ENCODE results near the gene NCAM1. TPM values are rescaled to one million over a fixed set of nuclear protein-coding genes. Genes with fewer than 3 reads are reported as not detected.

NCAM1 gene
- total RNA-seq, 4 donors from 2014 or later, result 1.8 to 42.9 (median 10.5) TPM

- H3K4me1 ChIP-seq, result no peaks in the 10 kb centered on the region
- no peak for DNase-seq
- no peaks in the 10 kb centered on the region for H3K27me3 ChIP-seq
- peak overlapping the region; percentile 15 to 63 (median 17) for H3K27ac ChIP-seq
- TF ChIP-seq POLR2A (IDR thresholded peaks at IDR 0.05) (no peak), CTCF (IDR thresholded peaks at IDR 0.05) (no peak)
- no peaks in the 10 kb centered on the region for H3K9me3 ChIP-seq
- no peaks in the 10 kb centered on the region for H3K36me3 ChIP-seq
- H3K4me3 ChIP-seq, result peak overlapping the region in 1 of 4 donors; percentile 32
Measured at GRCh38 chr11:113242767-113243397, 281.7 kb downstream of the NCAM1 start.

GRCh38 chr11:113243696-113244095 is 282.5 kb downstream of the NCAM1 start:
- H3K9me3 ChIP-seq, result no peaks in the 10 kb centered on the region
- H3K27me3 ChIP-seq, result no peaks in the 10 kb centered on the region
- TF ChIP-seq CTCF (IDR thresholded peaks at IDR 0.05) (no peak), POLR2A (IDR thresholded peaks at IDR 0.05) (no peak)
- no peaks in the 10 kb centered on the region for H3K36me3 ChIP-seq
- H3K4me3 ChIP-seq, result no peak overlapping the region
- H3K27ac ChIP-seq, result peak overlapping the region in 1 of 4 donors; percentile 63
- DNase-seq, result no peak
- no peaks in the 10 kb centered on the region for H3K4me1 ChIP-seq

GRCh38 chr11:113245216-113245615 is 284.0 kb downstream of the NCAM1 start:
- H3K27me3 ChIP-seq, result no peaks in the 10 kb centered on the region
- no peak overlapping the region for H3K4me3 ChIP-seq
- H3K9me3 ChIP-seq, result no peaks in the 10 kb centered on the region
- H3K4me1 ChIP-seq, result no peaks in the 10 kb centered on the region
- TF ChIP-seq CTCF (IDR thresholded peaks at IDR 0.05) (no peak), POLR2A (IDR thresholded peaks at IDR 0.05) (no peak)
- no peak for DNase-seq
- H3K27ac ChIP-seq, result no peak overlapping the region
- no peaks in the 10 kb centered on the region for H3K36me3 ChIP-seq

GRCh38 chr11:113247221-113247620 is 286.0 kb downstream of the NCAM1 start:
- no peaks in the 10 kb centered on the region for H3K27me3 ChIP-seq
- H3K4me1 ChIP-seq, result no peaks in the 10 kb centered on the region
- no peak overlapping the region for H3K4me3 ChIP-seq
- TF ChIP-seq CTCF (IDR thresholded peaks at IDR 0.05), result no peak
- TF ChIP-seq POLR2A (IDR thresholded peaks at IDR 0.05), result no peak
- H3K9me3 ChIP-seq, result no peaks in the 10 kb centered on the region
- H3K27ac ChIP-seq, result peak overlapping the region in 1 of 4 donors; percentile 28
- no peaks in the 10 kb centered on the region for H3K36me3 ChIP-seq
- no peak for DNase-seq

GRCh38 chr11:113247966-113248365 is 286.7 kb downstream of the NCAM1 start:
- no peaks in the 10 kb centered on the region for H3K4me1 ChIP-seq
- no peak overlapping the region for H3K4me3 ChIP-seq
- TF ChIP-seq POLR2A (IDR thresholded peaks at IDR 0.05) (no peak), CTCF (IDR thresholded peaks at IDR 0.05) (no peak)
- DNase-seq, result no peak
- peak overlapping the region in 1 of 4 donors; percentile 28 for H3K27ac ChIP-seq
- H3K9me3 ChIP-seq, result no peaks in the 10 kb centered on the region
- no peaks in the 10 kb centered on the region for H3K36me3 ChIP-seq
- H3K27me3 ChIP-seq, result no peaks in the 10 kb centered on the region

Measured in Peyer's patch (tissue), 4 donors.